Jurkat, Clone E6-1 (cell line): ENCODE data around the gene NT5DC2.
"Not testable (repeated sequence)": the region's sequence is repeated elsewhere in the genome, so short reads cannot be mapped to it uniquely, and the experiment has no call there.

Experiments
- DNase-seq: peaks from one replicate; pipeline ENCODE4 v3.0.0-alpha.2; 2011; ENCODE audit warnings: low read depth, low spot score
- H3K4me3 ChIP-seq: 2 replicates; pipeline ENCODE4 v1.5.1; 2011; ENCODE audit warnings: mild to moderate bottlenecking, low read length, control low read depth, moderate library complexity

NT5DC2 gene

GRCh38 chr3:52527039-52527731 lies 6.5 kb downstream of the NT5DC2 start:
- no peak for DNase-seq
- H3K4me3 ChIP-seq, result no peak overlapping the region

- H3K4me3 ChIP-seq, DNase-seq: not testable (repeated sequence)
Observed at GRCh38 chr3:52526671-52527038, 7.0 kb downstream of the NT5DC2 start.

DNA sequence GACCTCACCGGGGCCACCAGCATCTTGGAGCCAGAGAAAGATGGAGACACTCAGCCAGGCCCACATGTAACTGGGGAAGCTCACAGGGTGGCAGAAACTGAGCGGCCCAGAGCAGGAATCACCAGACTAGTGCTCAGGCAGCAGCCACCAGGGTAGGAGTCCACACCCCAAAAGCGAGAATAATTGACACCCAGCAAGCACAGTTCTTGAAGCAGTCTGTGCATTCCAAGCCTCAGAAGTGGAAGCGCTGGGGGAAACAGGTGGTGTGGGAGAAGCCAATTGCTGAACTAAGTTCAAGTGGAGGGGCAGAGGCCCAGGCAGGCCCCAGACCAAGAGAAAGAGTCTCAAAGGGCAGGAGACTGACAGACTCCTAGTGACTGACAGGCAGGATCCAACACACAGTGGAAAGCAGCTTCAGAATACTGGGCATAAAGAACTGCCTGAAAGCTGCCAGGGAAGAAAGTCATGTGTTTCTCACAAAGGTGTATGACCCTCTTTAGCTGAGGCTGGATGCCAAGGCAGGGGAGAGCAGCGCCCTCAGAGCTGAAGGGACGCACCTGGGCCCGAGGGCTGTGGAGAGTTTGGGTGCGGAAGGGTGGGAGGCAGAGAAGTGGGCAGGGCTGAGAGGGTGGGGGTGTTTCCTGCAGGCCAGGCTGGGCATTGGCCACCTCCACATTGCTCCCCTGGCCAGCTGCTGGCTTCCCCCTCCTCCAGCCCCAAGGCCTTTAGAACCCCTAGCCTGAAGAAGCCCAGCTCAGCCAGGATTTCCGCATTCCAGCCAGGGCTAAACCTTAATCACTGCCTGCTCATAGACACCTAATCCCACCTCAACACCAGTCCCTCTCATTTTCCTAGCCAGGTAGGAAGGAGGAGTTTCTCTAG lies 7.7 kb downstream of the NT5DC2 start:
- DNase-seq, result no peak
- no peak overlapping the region for H3K4me3 ChIP-seq

GRCh38 chr3:52524752-52525679 lies 8.6 kb downstream of the NT5DC2 start:
- no peak for DNase-seq
- no peak overlapping the region for H3K4me3 ChIP-seq

DNA sequence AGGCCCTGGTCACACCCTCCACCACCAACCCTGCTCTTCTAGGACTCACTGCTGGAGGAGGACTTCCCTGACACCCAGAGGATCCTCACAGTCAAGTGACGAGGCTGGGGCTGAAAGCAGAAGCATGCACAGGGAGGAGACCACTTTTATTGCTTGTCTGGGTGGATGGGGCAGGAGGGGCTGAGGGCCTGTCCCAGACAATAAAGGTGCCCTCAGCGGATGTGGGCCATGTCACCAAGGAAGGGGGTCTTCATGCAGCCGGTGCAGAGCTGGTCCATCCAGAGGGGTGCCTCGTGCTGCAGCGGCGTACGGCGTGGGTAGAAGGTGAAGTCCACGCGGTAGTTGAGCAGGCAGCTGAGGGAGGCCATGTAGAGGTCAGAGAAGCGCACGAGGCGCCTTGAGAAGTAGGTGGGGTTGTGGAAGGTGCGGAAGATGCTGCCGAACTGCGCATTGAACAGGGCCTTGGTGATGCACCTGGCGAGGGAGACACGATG lies 9.4 kb downstream of the NT5DC2 start:
- H3K4me3 ChIP-seq, result no peak overlapping the region
- DNase-seq, result no peak

GRCh38 chr3:52523386-52524257 lies 10.0 kb downstream of the NT5DC2 start:
- no peak overlapping the region for H3K4me3 ChIP-seq
- no peak for DNase-seq

DNA sequence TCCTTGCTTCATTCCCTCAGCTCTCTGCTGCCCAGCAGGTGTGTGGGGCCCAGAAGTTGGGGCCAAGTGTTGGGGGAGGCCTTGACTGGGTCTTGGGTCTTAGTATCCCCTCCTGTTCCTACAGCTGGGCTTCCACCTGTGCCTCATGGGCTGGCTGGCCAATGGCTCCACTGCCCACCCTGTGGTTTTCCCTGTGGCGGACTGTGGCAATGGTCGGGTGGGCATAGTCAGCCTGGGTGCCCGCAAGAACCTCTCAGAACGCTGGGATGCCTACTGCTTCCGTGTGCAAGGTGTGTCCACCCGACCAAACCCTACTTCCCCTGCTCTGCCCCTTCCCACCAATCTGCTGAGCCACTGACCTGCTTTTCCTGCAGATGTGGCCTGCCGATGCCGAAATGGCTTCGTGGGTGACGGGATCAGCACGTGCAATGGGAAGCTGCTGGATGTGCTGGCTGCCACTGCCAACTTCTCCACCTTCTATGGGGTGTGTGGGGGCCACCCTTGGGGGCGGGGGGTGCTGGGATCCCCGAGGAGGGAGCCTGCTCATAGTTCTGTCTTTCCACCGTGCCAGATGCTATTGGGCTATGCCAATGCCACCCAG lies 10.9 kb downstream of the NT5DC2 start:
- H3K4me3 ChIP-seq, result no peak overlapping the region
- DNase-seq, result no peak

- no peak for DNase-seq
- H3K4me3 ChIP-seq, result no peak overlapping the region
Observed at GRCh38 chr3:52521881-52522650, 11.6 kb downstream of the NT5DC2 start.

DNA sequence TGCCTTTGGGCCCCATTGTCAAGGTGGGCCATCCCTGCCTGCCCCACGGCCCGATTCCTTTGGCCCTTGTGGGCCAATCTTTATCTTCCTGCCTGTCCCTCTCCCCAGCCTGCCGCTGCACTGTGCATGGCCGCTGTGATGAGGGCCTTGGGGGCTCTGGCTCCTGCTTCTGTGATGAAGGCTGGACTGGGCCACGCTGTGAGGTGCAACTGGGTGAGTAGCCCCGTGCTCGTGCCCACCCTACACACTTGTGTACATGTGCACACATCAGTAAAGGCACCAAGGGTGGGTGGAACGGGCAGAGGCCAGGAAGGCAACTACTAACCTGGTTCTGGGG lies 12.2 kb downstream of the NT5DC2 start:
- DNase-seq, result no peak
- no peak overlapping the region for H3K4me3 ChIP-seq

GRCh38 chr3:52520716-52521487 lies 12.8 kb downstream of the NT5DC2 start:
- no peak for DNase-seq
- no peak overlapping the region for H3K4me3 ChIP-seq

DNA sequence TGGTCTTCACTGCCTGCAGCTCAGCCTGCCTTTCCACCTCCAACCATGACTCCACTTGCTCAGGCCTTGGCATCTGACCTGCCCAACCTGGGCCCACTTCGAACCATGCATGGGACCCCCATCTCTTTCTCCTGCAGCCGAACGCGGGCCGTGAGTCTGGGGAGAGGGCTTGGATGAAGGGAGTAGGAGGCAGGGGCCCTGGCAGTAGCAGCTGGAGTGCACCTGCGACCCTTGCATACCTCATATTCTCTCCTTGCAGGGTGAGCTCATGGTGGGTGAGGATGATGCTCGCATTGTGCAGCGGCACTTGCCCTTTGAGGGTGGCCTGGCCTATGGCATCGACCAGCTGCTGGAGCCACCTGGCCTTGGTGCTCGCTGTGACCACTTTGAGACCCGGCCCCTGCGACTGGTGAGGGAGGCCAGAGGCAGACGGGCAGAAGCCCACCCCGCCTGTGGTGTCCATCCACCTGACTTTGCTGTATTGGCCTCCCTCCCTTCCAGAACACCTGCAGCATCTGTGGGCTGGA lies 13.5 kb downstream of the NT5DC2 start:
- no peak overlapping the region for H3K4me3 ChIP-seq
- DNase-seq, result no peak

DNA sequence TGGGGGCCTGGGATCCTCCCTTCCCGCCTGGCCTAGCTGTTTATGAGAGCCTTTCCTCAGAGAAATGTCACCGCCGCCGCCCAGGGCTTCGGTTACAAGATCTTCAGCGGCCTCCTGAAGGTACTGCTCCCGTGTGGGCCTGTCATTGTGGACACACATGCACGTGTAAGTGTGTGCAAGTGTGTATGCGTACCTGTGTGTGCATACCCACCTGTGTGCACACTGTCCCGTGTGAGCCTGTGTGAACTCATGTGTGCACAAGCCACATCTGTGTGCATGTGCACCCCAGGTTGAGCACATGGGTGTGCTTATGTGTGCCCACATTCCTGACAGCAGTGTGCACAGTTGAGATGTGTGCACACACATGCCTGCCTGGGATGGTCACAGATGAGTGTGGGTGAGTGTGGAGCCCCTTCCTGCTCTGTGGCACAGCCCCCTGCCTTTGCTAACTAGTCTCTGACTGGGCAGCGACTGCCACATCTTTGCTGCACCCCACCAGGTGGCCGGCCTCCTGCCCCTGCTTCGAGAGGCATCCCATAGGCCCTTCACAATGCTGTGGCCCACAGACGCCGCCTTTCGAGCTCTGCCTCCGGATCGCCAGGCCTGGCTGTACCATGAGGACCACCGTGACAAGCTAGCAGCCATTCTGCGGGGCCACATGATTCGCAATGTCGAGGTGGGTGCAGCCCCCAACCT lies 14.1 kb downstream of the NT5DC2 start:
- H3K4me3 ChIP-seq, result no peak overlapping the region

DNA sequence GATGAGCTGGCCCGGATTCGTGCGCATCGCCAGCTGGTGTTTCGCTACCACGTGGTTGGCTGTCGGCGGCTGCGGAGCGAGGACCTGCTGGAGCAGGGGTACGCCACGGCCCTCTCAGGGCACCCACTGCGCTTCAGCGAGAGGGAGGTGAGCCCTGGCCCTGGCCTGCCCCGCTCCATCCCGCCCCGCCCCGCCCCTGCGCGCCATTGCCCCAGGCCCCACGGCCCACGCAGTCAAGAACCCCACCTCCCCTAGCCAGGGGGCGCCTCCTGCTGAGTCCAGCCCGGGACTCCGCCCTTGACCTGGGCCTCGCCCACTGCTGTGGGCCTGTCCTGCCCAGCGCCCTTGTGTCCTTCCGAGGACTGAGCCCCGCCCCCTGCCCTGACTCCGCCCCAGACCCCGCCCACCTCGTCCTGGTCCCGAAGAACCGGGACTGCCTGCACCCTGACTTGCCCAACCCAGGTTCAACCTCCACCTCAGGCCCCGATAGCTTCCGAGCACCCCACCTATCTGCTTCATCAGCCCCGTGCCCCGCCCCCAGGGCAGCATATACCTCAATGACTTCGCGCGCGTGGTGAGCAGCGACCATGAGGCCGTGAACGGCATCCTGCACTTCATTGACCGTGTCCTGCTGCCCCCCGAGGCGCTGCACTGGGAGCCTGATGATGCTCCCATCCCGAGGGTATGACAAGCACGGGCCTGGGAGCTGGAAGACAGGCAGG lies 14.8 kb downstream of the NT5DC2 start:
- DNase-seq, result no peak
- no peak overlapping the region for H3K4me3 ChIP-seq

More for the DNA sequence above, 14.1 kb downstream of the NT5DC2 start:
- no peak for DNase-seq

- DNase-seq, result no peak
- no peak overlapping the region for H3K4me3 ChIP-seq
Observed at GRCh38 chr3:52517796-52518722, 15.6 kb downstream of the NT5DC2 start.
